GM21526 (cell line): ENCODE measurements around the gene ARHGAP23.
"Not testable (repeated sequence)": the region's sequence is repeated elsewhere in the genome, so short reads cannot be mapped to it uniquely, and the experiment has no call there.

Source experiments
- ATAC-seq: cut with Tn5 transposase; IDR thresholded peaks from one replicate; pipeline ENCODE4 v1.9.1; 2021; ENCODE audit warnings: moderate library complexity; ENCODE audit not compliant: unreplicated experiment, low FRiP score

The ARHGAP23 gene

GRCh38 chr17:38508954-38509771, 80.9 kb downstream of the ARHGAP23 start:
- no peak for ATAC-seq

GRCh38 chr17:38509772-38510420, 81.6 kb downstream of the ARHGAP23 start:
- ATAC-seq, result no peak

- ATAC-seq, result no peak
Measured at GRCh38 chr17:38510421-38511149, 82.3 kb downstream of the ARHGAP23 start.

GRCh38 chr17:38511150-38512108, 83.2 kb downstream of the ARHGAP23 start:
- no peak for ATAC-seq

- no peak for ATAC-seq
Measured at GRCh38 chr17:38512473-38513058, 84.3 kb downstream of the ARHGAP23 start.

GRCh38 chr17:38526526-38526925, 98.3 kb downstream of the ARHGAP23 start:
- not testable (repeated sequence) for ATAC-seq

- ATAC-seq, result not testable (repeated sequence)
Measured at GRCh38 chr17:38528141-38528540, 99.9 kb downstream of the ARHGAP23 start.

GRCh38 chr17:38530856-38531255, 102.6 kb downstream of the ARHGAP23 start:
- ATAC-seq, result not testable (repeated sequence)

- not testable (repeated sequence) for ATAC-seq
Measured at GRCh38 chr17:38531761-38532160, 103.5 kb downstream of the ARHGAP23 start.

- ATAC-seq, result no peak
Measured at GRCh38 chr17:38532451-38532850, 104.2 kb downstream of the ARHGAP23 start.

- no peak for ATAC-seq
Measured at GRCh38 chr17:38533241-38533640, 105.0 kb downstream of the ARHGAP23 start.

- no peak for ATAC-seq
Measured at GRCh38 chr17:38533866-38534497, 105.7 kb downstream of the ARHGAP23 start.

- no peak for ATAC-seq
Measured at GRCh38 chr17:38534498-38534885, 106.2 kb downstream of the ARHGAP23 start.

- no peak for ATAC-seq
Measured at GRCh38 chr17:38535886-38536285, 107.6 kb downstream of the ARHGAP23 start.

GRCh38 chr17:38536661-38537060, 108.4 kb downstream of the ARHGAP23 start:
- ATAC-seq, result no peak

GRCh38 chr17:38538906-38539305, 110.6 kb downstream of the ARHGAP23 start:
- no peak for ATAC-seq

GRCh38 chr17:38539386-38539785, 111.1 kb downstream of the ARHGAP23 start:
- ATAC-seq, result no peak

- no peak for ATAC-seq
Measured at GRCh38 chr17:38540514-38541045, 112.3 kb downstream of the ARHGAP23 start.

GRCh38 chr17:38541281-38541680, 113.0 kb downstream of the ARHGAP23 start:
- no peak for ATAC-seq
